Right renal cortex interstitium (tissue), 3 donors: ENCODE data around the gene OR4S2. TPM values are rescaled to one million over a fixed set of nuclear protein-coding genes. Genes with fewer than 3 reads are reported as not detected.

Experiments used
- DNase-seq, 3 donors: peaks; one replicate each; pipeline ENCODE4 v3.0.0-alpha.2; 2013; ENCODE audit warnings: low read depth in 3 of 3, low spot score in 2 of 3
- polyA plus RNA-seq, 3 donors: library from polyadenylated mRNA; unstranded; fragments of 120-200 nt; gene quantifications; one replicate each; pipeline ENCODE4 v1.2.1, GENCODE V29; 2013; ENCODE audit not compliant: insufficient read length in 3 of 3

Gene OR4S2, protein sequence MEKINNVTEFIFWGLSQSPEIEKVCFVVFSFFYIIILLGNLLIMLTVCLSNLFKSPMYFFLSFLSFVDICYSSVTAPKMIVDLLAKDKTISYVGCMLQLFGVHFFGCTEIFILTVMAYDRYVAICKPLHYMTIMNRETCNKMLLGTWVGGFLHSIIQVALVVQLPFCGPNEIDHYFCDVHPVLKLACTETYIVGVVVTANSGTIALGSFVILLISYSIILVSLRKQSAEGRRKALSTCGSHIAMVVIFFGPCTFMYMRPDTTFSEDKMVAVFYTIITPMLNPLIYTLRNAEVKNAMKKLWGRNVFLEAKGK
- not detected for polyA plus RNA-seq

GRCh38 chr11:55648027-55648426, at the start of gene OR4S2:
Gene OR4S2, plus strand, starts transcription at chr11:55648327. Its CDS starts 2,577 bp downstream, at chr11:55650904.
- DNase-seq: no peak

- no peak for DNase-seq
Measured at GRCh38 chr11:55607545-55607944, 40.6 kb upstream of the OR4S2 start, which contains the start of gene OR4C11. Gene OR4C11, minus strand, starts transcription at chr11:55607645. Its CDS starts 3,272 bp downstream, at chr11:55604373.

GRCh38 chr11:55624531-55624930, 23.6 kb upstream of the OR4S2 start:
- DNase-seq: no peak

DNA sequence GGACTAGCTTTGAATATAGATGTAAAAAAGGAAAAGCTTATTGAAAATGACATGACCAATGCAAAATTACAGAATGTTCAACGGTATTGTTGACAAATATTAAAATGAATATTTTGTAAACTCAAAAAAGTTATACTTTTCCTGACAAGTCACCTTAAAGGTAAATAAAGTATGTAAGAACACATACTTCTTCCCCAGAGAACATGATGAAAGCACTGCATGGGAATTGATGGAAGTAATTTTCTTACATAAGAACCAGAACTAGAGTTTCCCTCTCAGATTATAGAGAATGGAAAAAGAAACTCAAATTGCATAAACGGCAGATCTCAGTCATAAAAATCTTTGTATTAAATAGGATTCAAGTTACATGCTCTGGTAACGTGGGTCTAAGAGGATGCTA, 13.3 kb upstream of the OR4S2 start, which contains the start of gene OR4P4:
Gene OR4P4 (plus strand): TSS at position 301 of the 400 bp plus-strand sequence.
- no peak for DNase-seq

DNA sequence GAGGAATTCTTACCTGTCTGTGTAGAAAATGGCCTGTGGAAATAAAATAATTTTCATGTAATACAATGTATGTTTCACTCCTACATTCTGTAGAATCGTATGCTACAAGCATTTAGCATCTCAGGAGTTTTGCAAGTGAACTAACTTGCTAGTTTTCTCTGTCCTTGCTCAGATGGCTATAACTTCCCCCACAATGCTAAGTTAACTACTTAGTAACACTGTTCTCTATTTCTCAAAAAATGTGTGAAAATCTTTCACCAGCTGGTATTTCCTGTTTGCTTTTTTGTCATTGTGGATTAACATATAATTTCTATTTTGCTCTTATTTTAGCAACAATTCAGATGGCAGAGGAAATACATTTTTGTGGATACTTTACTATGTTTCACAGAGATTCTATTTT, 4.4 kb downstream of the OR4S2 start:
- no peak for DNase-seq

DNA sequence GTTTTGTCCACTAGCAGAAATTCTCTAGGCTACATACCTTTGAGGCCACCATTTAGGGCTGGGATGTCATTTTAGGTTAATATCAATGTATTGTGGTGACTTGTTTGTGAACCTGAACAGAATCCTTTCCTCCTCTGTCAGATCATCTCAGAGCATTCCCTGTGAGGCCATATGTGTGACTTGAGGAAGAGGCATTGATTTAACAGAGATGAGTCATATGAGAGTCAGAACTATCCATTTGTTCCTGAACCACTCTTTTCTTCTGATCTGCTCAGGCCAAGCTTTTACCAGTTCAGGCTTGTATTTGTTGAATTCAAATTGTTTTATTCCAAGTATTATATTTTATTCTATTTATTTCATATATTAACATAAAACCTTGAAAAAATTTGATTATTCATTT, 7.0 kb downstream of the OR4S2 start:
- DNase-seq: no peak

DNA sequence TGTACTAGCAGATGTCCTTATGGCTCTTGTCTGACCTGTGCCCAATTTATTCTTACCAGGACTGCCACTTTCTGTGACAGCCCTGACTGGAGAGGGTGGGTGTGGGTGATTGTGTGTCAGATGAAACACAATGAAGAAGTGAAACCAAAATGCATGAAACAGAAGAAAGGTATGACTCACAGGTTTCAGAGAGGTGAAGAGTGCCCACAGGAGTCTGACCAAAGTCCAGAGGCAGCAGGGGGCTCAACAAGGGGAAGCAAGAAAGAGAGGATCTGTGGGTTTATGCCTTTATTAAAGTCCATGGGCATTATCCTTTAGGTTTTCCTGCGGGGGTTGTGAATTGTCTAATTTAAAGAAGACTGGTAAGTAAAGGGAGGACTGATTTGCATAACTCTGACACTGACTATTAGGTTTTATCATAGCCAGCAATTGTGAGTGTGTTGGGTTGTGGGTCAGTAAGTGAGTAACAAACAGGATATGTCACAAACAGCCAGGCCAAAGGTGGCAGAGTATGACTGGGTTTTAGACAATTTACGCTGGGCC, 10.0 kb downstream of the OR4S2 start:
- no peak for DNase-seq

GRCh38 chr11:55658608-55659007, 10.5 kb downstream of the OR4S2 start:
- DNase-seq: no peak

GRCh38 chr11:55661901-55662300, 13.8 kb downstream of the OR4S2 start, which contains the start of gene OR4C6:
Gene OR4C6, plus strand, starts transcription at chr11:55662201. Its CDS starts 2,966 bp downstream, at chr11:55665167.
- no peak for DNase-seq

DNA sequence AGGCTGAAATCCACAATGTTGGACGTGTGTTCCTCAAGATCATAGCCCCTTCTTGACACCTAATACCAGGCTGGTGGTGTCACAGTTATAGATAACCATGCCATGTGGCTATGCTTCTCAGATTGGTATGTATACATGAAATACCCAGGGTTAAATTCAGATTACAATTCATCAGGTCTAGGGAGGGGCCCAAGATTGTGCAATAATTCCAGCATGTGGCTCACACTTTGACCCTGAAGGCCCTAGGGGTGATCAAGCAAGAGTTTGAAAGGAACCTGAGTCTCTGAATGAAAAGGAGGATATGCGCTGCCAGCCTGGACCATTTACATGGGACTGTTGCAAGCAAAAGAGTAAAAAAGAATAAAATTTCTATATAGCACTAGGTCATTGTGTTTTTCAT, 21.2 kb downstream of the OR4S2 start:
- DNase-seq: no peak

GRCh38 chr11:55673860-55674259, 25.7 kb downstream of the OR4S2 start:
- no peak for DNase-seq

- DNase-seq: no peak
Measured at GRCh38 chr11:55697817-55698216, 49.7 kb downstream of the OR4S2 start.

DNA sequence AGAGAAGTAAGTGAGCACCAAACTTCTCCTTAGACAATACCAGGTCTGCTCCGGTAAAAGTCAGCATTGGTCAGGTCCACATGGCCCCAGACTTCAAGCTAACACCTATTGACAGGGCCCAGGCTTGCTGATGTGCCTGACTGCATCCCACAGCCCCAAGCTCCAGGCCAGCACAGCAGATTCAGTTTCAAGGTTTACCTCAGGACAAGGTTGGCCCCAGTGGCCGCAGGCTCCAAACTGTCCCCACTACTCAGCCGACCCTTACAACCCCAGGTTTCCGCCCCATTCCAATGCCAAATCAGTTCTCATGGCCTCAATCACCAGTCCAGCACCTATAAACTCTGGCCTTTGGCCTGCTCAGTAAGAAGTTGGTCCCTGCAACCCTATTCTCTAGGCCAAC, 53.3 kb downstream of the OR4S2 start:
- no peak for DNase-seq

Other genes with a start within 250 kb of the OR4S2 start
- not detected for gene OR4C15, start 93.9 kb upstream of the OR4S2 start, polyA plus RNA-seq
- not detected for gene OR4C16, start 76.2 kb upstream of the OR4S2 start, polyA plus RNA-seq
- not detected for gene OR4C11, start 40.7 kb upstream of the OR4S2 start, polyA plus RNA-seq
- gene OR4P4, start 13.2 kb upstream of the OR4S2 start, polyA plus RNA-seq: under 1 TPM; 0.07 to 0.08 (median 0.07) TPM
- gene OR4C6, start 13.9 kb downstream of the OR4S2 start, polyA plus RNA-seq: not detected
- not detected for gene OR5D13, start 125.1 kb downstream of the OR4S2 start, polyA plus RNA-seq
- gene OR5D14, start 147.2 kb downstream of the OR4S2 start, polyA plus RNA-seq: not detected
- not detected for gene OR5L1, start 163.0 kb downstream of the OR4S2 start, polyA plus RNA-seq
- gene OR5D18, start 171.3 kb downstream of the OR4S2 start, polyA plus RNA-seq: not detected
- not detected for gene OR5L2, start 178.9 kb downstream of the OR4S2 start, polyA plus RNA-seq
- gene OR5D16, start 190.4 kb downstream of the OR4S2 start, polyA plus RNA-seq: not detected
- gene TRIM51, start 235.0 kb downstream of the OR4S2 start, polyA plus RNA-seq: not detected